ENCODE data around the gene TNFRSF19.
"Not testable (repeated sequence)": the region's sequence is repeated elsewhere in the genome, so short reads cannot be mapped to it uniquely, and the experiment has no call there.

TNFRSF19 gene

GRCh38 chr13:23570099-23570920, at the start of gene TNFRSF19:
Gene TNFRSF19, plus strand, starts transcription at chr13:23570412. Its CDS starts 19,772 bp downstream, at chr13:23590184.
- DNase-seq = no peak

- DNase-seq = not testable (repeated sequence)
These were observed 40.3 kb upstream of the TNFRSF19 start for GRCh38 chr13:23529926-23530325.

- no peak for DNase-seq
These were observed 38.8 kb upstream of the TNFRSF19 start for GRCh38 chr13:23531446-23531845.

- no peak for DNase-seq
These were observed 36.1 kb upstream of the TNFRSF19 start for GRCh38 chr13:23534090-23534489.

GRCh38 chr13:23541221-23541824, 28.9 kb upstream of the TNFRSF19 start:
- no peak for DNase-seq

GRCh38 chr13:23544668-23545067, 25.5 kb upstream of the TNFRSF19 start:
- DNase-seq = no peak

GRCh38 chr13:23547000-23547590, 23.1 kb upstream of the TNFRSF19 start:
- DNase-seq = no peak

GRCh38 chr13:23549724-23550123, 20.5 kb upstream of the TNFRSF19 start:
- no peak for DNase-seq

GRCh38 chr13:23550163-23550562, 20.0 kb upstream of the TNFRSF19 start:
- no peak for DNase-seq

- no peak for DNase-seq
These were observed 18.8 kb upstream of the TNFRSF19 start for GRCh38 chr13:23551213-23552008.

GRCh38 chr13:23552171-23552570, 18.0 kb upstream of the TNFRSF19 start:
- no peak for DNase-seq

GRCh38 chr13:23552661-23553060, 17.6 kb upstream of the TNFRSF19 start:
- DNase-seq = no peak

- DNase-seq = no peak
These were observed 16.2 kb upstream of the TNFRSF19 start for GRCh38 chr13:23554000-23554399.

GRCh38 chr13:23557043-23557442, 13.2 kb upstream of the TNFRSF19 start:
- no peak for DNase-seq

GRCh38 chr13:23557733-23558132, 12.5 kb upstream of the TNFRSF19 start:
- DNase-seq = no peak

GRCh38 chr13:23558675-23559536, 11.3 kb upstream of the TNFRSF19 start:
- no peak for DNase-seq

GRCh38 chr13:23560571-23561089, 9.6 kb upstream of the TNFRSF19 start:
- no peak for DNase-seq

- DNase-seq = no peak
These were observed 9.0 kb upstream of the TNFRSF19 start for GRCh38 chr13:23561261-23561660.

GRCh38 chr13:23563085-23563845, 6.9 kb upstream of the TNFRSF19 start:
- DNase-seq = no peak

GRCh38 chr13:23567906-23568460, 2.2 kb upstream of the TNFRSF19 start:
- DNase-seq = no peak

- no peak for DNase-seq
These were observed 706 bp downstream of the TNFRSF19 start for GRCh38 chr13:23570921-23571315.

All from CD4-positive, alpha-beta T cell treated with Interleukin-4 for 4 hours (primary cell).